ENCODE measurements around the gene CBX1.

Gene CBX1

DNA sequence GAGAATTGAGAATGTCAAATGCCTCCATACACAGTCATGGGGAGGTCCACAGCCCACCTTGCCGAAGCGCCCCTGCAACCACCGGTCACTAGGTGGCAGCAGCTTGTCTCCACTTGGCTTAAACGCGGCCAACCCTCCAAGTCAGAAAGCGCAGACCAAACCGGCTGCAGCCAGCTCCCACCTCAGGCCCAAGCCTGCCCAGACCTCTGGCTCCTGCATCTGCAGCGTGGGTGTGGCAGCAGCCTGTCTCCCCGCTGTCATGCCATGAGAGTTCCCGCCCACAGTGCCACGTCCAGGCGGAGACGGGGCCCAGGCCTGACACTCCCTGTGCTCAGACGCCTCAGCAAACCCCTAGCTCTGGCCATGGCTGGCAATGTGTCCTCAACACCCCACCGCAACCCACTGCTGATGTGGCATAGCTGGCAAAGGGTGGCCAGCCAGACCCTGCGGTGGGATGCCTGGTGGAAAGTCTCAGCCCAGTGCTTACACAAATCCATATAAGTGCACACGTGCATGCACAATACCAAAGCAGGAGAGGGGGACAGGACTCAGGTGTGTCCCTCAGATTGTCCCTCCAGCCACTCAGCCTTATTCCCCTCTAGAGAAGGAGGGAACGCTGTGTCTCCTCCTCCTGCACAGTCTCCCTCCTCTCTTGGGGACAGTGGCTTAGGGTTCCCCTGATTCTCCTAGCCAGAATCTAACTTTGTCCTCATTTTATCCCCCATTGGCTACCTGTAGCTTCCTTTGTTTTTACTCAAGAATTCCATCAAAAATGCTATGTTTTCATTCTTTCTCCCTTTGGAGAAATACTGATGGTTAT lies 74.6 kb downstream of the CBX1 start:
- TF ChIP-seq ZNF274 (IDR thresholded peaks at IDR 0.05; ENCODE audit: low read depth, low read length) = no peak
- H3K4me3 ChIP-seq (ENCODE audit: low read length) = no peak overlapping the region

DNA sequence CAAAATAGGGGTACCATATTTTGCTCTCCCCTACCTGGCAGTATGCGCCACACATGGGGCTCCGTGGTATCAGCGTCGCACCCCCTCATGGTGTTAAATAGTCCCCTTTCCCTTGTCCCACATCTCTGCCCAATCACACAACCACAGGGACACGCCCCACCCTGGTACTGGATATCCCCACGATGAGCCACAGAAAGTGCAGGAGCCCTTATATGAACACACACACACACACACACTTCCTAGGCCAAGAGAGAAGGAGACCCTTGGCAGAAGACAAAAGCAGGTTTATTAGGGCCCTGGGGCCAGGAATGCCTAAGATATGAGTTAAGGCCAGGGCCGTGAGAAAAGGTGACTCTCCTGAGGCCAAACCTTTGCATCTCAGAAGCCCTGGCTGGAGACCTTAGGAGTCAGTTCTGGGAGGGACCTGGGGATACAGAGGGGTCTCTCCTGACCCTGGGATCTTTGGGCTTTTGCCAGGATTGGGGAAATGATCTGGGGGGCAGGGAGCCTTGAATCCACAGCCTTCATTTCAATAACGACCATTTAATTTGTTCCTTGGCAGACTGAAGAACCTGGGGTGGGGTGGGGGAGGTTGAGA lies 75.3 kb downstream of the CBX1 start:
- TF ChIP-seq ZNF274 (IDR thresholded peaks at IDR 0.05; ENCODE audit: low read depth, low read length) = no peak
- H3K4me3 ChIP-seq (ENCODE audit: low read length) = no peak overlapping the region; the same call in 1 of the 2 replicates

DNA sequence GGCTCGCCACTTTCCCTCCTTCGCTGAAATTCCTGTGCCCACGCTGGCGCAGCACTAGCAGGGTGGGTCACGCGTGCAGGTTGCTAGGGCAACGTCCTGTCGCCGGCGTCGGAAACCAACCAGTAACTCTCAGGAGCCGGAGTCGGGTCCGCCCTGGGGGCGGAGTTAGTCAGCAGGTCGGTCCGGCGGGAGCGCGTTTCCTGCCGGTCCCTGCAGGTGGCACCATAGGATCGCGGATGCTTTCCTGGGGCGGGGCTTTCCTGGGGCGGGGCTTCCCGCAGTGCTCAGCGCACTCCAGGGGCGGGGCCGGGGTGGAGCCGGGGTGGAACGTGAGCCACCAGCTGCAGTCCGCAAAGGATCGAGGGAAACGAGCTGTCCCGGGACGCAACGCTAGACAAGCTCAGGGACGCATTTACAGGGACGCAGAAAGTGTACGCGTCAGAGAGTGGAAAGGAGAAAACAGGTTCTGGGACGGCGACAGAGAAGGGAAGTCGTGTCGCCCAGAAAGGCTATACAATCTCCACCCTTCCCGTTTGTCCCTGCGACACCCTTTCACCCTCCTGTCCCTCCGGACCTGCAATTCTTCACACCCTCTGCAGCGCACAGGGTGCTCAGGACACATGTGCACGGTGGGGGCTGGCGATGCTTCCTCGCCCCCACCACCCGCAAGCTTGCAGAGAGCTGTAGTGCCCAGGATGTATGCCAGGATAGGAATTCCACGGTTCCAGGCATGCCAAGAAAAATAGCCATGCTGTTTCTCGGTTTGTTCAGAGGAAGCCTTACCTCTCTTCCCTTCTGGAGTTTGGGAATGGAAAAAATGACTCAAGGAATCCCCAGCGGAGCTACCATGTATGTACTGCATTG lies 76.0 kb downstream of the CBX1 start:
- H3K4me3 ChIP-seq (ENCODE audit: low read length) = peak overlapping the region; percentile 46
- TF ChIP-seq ZNF274 (IDR thresholded peaks at IDR 0.05; ENCODE audit: low read depth, low read length) = no peak

DNA sequence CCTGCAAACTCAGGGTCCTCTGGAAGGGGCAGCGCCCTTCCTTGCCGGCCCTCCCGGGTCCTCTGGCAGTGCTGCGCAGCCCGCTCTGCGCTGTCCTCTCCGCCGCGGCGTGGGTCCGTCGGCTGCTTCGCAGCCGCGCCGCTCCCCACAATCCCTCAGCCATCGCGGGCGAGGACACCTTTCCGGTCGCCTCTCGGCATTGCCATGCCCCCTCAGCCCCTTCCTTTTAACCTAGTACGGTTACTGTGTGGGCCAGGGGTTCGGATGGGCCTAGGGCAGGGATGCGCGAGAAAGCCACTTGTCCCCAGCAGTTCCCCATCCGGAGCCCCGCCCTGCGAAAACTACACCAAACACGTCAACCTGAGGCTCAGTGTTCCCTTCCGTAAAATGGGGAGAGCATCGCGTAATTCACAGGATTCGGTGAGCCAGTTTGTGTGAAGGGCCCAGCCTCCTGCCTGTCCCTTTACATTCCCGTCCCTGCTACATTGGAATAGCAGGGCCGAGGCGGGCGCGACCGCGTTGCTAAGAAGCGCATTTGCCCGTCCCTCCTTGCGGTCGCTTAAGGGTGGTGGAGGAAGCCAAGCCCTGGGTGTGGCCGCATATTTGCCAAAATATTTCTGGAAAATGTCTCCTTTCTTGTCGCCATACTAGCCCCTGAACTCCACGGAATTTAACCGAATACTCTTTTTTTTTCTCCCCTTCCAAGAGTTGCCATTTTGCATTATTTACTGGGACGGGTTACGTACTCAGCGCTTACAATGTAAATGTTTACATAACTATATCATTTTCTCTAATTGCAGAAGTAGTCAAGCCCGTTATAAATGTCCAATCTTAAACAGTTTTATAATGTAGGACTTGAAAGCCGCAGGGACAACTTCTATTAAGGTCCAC lies 76.9 kb downstream of the CBX1 start:
- H3K4me3 ChIP-seq (ENCODE audit: low read length) = peak overlapping the region; percentile 42
- no peak for TF ChIP-seq ZNF274 (IDR thresholded peaks at IDR 0.05; ENCODE audit: low read depth, low read length)

DNA sequence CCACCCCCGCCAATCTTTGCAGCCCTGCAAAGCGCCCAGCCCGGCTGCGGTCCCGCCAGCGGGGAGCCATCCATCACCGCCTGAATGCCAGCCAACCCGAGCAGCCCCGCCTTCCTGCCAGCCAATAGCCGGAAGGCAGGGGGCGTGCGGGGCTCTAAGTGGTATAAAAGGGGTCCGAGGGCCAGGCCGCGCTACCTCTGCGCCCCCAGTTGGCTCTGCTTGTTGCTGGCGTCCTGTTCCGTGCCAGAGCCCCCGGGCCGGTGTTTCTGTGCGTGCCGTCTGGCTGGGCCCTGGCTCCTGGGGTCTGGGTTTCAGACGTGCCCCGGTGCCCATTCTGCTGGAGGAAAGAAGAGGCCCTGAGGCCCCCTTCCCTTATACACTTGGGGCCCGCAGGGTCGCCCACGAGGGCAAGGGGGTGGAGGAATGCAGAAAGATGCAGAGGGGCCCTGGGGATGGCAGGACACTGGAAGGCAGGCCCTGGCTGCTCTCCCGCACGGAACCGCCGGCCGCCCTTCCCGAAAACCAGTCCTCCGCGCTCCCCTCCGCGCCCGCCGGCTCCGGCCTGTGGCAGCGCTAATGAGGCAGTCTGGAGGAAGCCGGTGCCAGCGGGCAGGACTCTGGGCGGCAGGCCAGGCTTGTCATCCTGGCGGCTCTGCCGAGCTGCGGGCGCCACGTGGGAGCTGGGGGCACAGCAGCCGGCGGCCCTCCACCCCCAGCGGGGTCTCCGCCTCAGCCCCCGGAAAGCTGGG lies 77.7 kb downstream of the CBX1 start:
- H3K4me3 ChIP-seq (ENCODE audit: low read length) = peak overlapping the region; percentile 42; the same call in 1 of the 2 replicates
- TF ChIP-seq ZNF274 (IDR thresholded peaks at IDR 0.05; ENCODE audit: low read depth, low read length) = no peak

DNA sequence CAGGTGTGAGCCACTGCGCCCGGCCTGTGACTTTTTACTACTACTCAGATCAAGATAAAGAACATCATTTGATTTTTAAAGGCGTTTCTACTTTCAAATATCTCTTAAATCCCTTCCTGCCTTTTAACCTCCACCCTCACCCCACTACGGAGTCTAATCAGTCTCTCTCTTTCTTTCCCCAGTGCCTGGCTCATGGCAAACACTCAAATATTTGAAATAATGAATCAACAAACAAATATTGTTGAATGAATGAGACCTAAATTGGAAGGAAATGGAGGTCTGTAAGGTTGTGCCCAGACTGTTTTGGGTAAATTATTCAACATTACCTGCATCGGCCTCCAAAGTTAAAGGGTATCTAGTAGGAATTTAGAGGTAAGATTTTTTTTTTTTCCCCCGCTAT lies 78.4 kb downstream of the CBX1 start:
- TF ChIP-seq ZNF274 (IDR thresholded peaks at IDR 0.05; ENCODE audit: low read depth, low read length) = no peak
- no peak overlapping the region for H3K4me3 ChIP-seq (ENCODE audit: low read length)

DNA sequence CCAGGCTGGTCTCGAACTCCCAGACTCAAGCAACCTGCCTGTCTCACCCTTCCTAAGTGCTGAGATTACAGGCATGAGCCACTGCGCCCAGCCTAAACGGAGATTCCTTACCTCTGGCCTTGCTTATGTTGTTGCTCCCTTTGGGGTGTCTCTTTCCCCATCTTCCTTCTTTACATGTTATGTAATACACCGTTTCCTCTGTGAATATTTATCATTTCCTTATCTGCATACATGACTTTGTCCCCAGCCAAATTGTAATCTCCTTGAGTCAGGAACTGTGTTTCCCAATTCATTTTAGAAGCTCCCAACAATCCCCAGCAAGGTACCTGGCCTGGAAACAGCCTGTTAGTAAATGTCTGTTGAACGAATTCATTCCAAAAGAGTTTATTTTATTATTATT lies 79.3 kb downstream of the CBX1 start:
- H3K4me3 ChIP-seq (ENCODE audit: low read length) = no peak overlapping the region

More for the DNA sequence above, 79.3 kb downstream of the CBX1 start:
- TF ChIP-seq ZNF274 (IDR thresholded peaks at IDR 0.05; ENCODE audit: low read depth, low read length) = no peak
